Posterior vena cava (tissue), 2 donors: ENCODE results near the gene SNX25. TPM values are rescaled to one million over a fixed set of nuclear protein-coding genes. Genes with fewer than 3 reads are reported as not detected.

Source experiments
- total RNA-seq, 2 donors: library from RNA; stranded (reverse); fragmentation: NEBNext Ultra II Directional; extraction: Animal tissue kit (Norgen Biotek cat#: 25700); gene quantifications; one replicate each; pipeline ENCODE4 v1.2.1, GENCODE V29; 2021
- donor health status: DM: yes; HTN: yes; CAD: no.
- donor health status: DM: yes; HTN: yes; CAD: no.

SNX25 gene
- total RNA-seq, 2 donors from 2014 or later: 19.9 to 20.3 TPM

Other genes starting within 250 kb of the SNX25 start
- not detected for gene HELT, start 191.1 kb upstream of the SNX25 start, total RNA-seq
- gene SLC25A4, start 66.3 kb upstream of the SNX25 start, total RNA-seq: 10 to 100 TPM; 61.2 to 70.4 TPM
- gene CFAP97, start 5.6 kb upstream of the SNX25 start, total RNA-seq: 10 to 100 TPM; 42.6 to 52.9 TPM
- gene LRP2BP, start 186.3 kb downstream of the SNX25 start, total RNA-seq: 1 to 10 TPM in 1 of 2 donors, under 1 TPM in 1; 0.86 to 1.2 TPM
- gene ANKRD37, start 187.2 kb downstream of the SNX25 start, total RNA-seq: 1 to 10 TPM; 9.7 to 9.8 TPM
- 10 to 100 TPM; 40.3 to 51.8 TPM for gene UFSP2, start 216.4 kb downstream of the SNX25 start, total RNA-seq